ENCODE results near the gene PINLYP.
"Not testable (repeated sequence)": the region's sequence is repeated elsewhere in the genome, so short reads cannot be mapped to it uniquely, and the experiment has no call there.

PINLYP gene

DNA sequence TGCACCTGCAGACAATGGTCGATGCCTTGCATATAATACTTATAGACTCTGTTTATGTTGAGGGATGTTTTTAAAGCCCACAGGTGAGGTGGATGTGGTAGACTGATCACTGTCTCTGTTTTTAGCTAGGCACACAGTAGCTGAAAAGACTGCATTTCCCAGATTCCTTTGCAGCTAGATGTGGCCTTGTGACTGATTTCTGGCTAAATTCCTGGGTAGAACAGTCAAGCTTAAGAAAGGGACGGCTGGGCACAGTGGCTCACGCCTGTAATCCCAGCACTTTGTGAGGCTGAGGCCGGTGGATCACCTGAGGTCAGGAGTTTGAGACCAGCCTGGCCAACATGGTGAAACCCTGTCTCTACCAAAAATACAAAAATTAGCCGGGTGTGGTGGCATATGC, 24.7 kb downstream of the PINLYP start:
- in situ Hi-C loops (cut with MboI; ENCODE audit: low sequenced_read_pairs), result not testable (repeated sequence)

- in situ Hi-C loops (cut with MboI; ENCODE audit: low sequenced_read_pairs), result no loop called here
These were observed 30.4 kb downstream of the PINLYP start for GRCh38 chr19:43605875-43606568.

DNA sequence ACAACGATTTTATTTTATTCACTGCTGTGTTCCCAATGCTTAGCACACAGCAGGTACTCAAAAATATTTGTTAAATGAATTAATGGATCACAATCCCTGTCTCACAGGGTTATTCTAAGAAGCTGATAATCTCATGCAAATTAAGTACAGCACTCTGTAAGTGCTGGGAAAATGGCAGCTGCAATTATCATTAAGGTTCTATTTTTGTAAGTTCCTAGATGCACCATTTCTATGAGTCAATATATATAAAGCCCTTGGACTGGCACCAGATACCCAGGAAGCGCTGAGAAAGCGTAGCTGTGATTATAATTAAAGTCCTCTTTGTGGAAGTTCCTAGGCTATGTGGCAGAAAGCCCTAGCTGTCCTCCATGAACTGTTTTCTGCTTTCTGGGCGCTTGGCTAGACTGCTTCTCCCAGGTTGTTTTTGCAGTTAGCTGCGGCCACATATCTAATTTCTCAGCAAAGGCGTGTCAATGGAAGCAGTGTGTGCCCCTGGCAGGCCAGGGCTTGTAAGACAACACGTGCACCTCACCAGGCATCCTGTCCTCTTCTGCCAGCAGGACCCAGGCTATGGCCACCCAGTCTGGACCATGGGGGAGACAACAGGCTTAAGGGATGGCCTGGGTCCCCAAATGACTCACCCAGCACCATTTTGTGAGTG, 31.1 kb downstream of the PINLYP start:
- in situ Hi-C loops (cut with MboI; ENCODE audit: low sequenced_read_pairs), result no loop called here

GRCh38 chr19:43607238-43608205, 31.9 kb downstream of the PINLYP start:
- in situ Hi-C loops (cut with MboI; ENCODE audit: low sequenced_read_pairs), result no loop called here

GRCh38 chr19:43609872-43610271, 34.3 kb downstream of the PINLYP start:
- in situ Hi-C loops (cut with MboI; ENCODE audit: low sequenced_read_pairs), result no loop called here

GRCh38 chr19:43610493-43610892, 34.9 kb downstream of the PINLYP start:
- in situ Hi-C loops (cut with MboI; ENCODE audit: low sequenced_read_pairs), result no loop called here

DNA sequence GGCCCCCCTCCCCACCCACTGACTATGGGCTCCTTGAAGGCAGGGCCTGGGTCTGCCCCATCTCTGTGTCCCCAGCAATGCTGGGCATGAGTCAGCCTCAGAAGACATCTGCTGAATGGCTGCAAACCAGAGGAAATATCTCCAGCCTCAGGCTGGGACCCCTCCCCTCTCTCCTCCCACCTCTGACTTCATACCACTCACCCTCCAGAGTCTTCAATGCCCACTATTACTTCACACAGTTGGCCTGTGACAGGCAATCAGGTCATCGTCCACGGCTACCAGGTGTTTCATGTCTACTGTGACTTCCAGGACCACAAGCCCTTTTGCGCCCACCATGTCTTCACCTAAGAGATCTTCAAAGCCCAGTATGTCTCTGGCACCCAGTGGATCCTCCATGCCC, 36.2 kb downstream of the PINLYP start, which contains the start of gene SRRM5:
TSS of gene SRRM5 (plus strand) at position 301 of the 400 bp plus-strand sequence. CDS start at position 335, 34 bp downstream.
- in situ Hi-C loops (cut with MboI; ENCODE audit: low sequenced_read_pairs), result no loop called here

DNA sequence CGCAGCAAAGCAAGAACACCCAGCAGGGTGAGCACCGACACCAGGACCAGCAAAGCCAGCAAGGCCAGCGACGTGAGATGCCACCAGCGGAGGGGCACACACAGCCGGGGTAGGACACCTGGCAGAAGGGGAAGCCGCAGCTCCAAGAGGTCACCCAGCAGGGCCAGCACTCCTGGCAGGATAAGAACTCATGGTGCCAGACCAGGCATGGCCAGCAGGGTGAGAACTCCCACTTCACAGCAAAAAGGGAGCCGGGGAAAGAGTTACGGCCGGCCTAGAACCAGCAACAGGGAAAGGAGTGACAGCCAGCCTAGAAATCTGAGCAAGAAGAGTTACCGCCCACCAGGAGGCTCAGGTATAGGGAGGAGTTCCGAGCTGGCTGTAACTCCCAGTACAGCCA, 36.8 kb downstream of the PINLYP start:
- in situ Hi-C loops (cut with MboI; ENCODE audit: low sequenced_read_pairs), result no loop called here

DNA sequence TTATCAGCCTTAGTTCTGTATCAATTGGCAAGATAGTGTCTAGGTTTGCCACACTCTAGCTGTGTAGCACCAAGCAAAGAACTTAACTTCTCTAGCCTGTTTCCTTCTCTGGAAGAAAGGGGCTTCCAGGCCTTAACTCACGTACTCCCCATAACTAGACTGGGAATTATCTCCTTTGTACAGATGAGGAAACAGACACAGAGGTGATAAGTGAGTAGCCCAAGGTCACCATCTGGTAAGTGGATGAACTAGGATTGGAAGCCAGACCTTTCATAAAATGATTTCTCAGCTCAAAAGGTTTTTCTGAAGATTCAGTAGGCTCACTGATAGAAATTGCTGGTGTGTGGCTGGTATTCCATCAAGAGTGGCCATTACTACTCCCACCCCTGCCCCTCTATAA, 40.7 kb downstream of the PINLYP start:
- in situ Hi-C loops (cut with MboI; ENCODE audit: low sequenced_read_pairs), result no loop called here

DNA sequence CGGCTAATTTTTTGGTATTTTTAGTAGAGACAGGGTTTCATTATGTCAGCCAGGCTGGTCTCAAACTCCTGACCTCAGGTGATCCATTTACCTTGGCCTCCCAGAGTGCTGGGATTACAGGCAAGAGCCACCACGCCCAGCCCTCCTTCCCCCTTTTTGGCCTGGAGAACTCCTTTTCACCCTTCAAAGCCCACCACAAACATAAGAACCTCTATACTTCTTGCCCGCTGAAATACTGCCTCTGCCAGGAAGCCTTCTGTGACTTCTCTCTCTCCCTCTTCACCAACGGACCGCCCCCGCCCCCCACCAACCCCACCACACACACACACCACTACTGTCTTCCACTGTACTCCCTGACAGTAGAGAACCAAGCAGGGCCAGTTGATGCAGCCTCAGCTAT, 41.4 kb downstream of the PINLYP start:
- in situ Hi-C loops (cut with MboI; ENCODE audit: low sequenced_read_pairs), result no loop called here

- in situ Hi-C loops (cut with MboI; ENCODE audit: low sequenced_read_pairs), result no loop called here
These were observed 43.3 kb downstream of the PINLYP start for GRCh38 chr19:43618921-43619261.

- in situ Hi-C loops (cut with MboI; ENCODE audit: low sequenced_read_pairs), result no loop called here
These were observed 43.9 kb downstream of the PINLYP start, which contains the start of gene ZNF428 for GRCh38 chr19:43619262-43620060. Gene ZNF428 (minus strand): TSS chr19:43619629. CDS start chr19:43614304, 5,325 bp downstream.

GRCh38 chr19:43620061-43621001, 44.7 kb downstream of the PINLYP start:
- in situ Hi-C loops (cut with MboI; ENCODE audit: low sequenced_read_pairs), result no loop called here

GRCh38 chr19:43622070-43622469, 46.5 kb downstream of the PINLYP start:
- in situ Hi-C loops (cut with MboI; ENCODE audit: low sequenced_read_pairs), result no loop called here

DNA sequence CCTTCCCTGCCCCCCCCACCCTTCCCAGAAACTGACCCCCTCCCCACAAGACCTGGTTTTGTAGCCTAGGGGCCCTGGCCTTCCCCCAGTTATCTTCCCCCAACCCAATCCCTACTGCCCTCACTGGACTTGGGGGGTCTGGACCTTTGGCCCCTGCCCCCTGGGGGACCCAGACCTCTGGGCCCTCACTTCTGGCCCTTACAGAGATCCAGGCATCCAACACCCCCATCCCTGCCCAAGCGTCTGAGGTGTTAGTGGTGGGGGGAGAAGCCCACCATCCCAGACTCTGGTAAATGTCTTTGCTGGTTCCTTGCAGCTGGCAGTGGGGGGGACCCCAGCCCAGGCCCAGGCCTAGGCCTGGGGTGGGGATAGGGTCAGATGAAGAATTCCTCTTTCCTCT, 47.4 kb downstream of the PINLYP start:
- in situ Hi-C loops (cut with MboI; ENCODE audit: low sequenced_read_pairs), result no loop called here

DNA sequence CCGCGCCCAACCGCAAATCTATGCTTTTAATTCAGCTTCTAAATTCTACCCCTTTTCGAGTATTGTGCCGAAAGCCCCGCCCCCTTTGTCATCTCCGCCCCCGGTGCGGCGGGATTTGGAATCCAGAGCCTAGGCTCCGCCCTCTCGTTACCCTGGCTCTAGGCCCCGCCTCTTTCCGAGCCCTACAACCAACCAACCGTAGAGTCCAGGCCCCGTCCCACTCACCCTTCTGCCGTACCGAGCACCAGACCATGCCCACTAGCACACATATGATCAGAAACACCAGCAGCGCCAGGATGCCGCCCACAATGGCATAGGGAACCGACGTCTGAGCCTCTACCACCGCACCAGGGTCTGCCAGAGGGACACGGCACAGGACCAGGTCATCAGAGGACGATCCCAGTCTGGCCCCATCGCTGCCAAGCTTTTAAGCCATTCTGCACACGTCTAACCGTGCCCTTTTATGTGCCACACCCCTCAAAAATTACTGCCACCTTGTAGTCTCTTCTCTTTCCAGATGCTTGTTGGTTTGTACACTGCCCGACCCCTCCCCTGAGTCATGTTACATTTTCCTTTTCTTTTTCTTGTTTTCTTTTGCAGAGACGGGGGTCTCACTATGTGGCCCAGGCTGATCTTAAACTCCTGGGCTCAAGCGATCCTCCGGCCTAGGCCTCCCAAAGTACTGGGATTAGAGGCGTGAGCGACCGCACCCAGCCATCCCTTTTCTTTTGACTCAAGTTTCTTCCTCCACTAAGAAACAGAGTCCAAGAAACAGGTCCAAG, 48.5 kb downstream of the PINLYP start:
- in situ Hi-C loops (cut with MboI; ENCODE audit: low sequenced_read_pairs), result no loop called here

- in situ Hi-C loops (cut with MboI; ENCODE audit: low sequenced_read_pairs), result no loop called here
These were observed 49.3 kb downstream of the PINLYP start for GRCh38 chr19:43624933-43625332.

GRCh38 chr19:43625918-43626579, 50.4 kb downstream of the PINLYP start:
- in situ Hi-C loops (cut with MboI; ENCODE audit: low sequenced_read_pairs), result no loop called here
